GM19351 (cell line): ENCODE results near the gene LCN15.
A peak's percentile ranks its signal among the peaks of the same experiment; 100 is the strongest.
"Not testable (repeated sequence)": the region's sequence is repeated elsewhere in the genome, so short reads cannot be mapped to it uniquely, and the experiment has no call there.

Experiments used
- ATAC-seq: cut with Tn5 transposase; IDR thresholded peaks from one replicate; pipeline ENCODE4 v1.9.1; 2021; ENCODE audit warnings: mild to moderate bottlenecking, moderate library complexity; ENCODE audit not compliant: unreplicated experiment

The LCN15 gene

GRCh38 chr9:136764301-136764891 is at the start of gene LCN15:
LCN15 (minus strand) TSS chr9:136764518; CDS start chr9:136764488, 30 bp downstream.
- no peak for ATAC-seq

- ATAC-seq, result no peak
These were observed 44.5 kb upstream of the LCN15 start for GRCh38 chr9:136808806-136809158.

- ATAC-seq, result peak; percentile 39
These were observed 43.9 kb upstream of the LCN15 start for GRCh38 chr9:136808075-136808805.

- peak; percentile 78 for ATAC-seq
These were observed 43.2 kb upstream of the LCN15 start, which contains the start of gene RABL6 for GRCh38 chr9:136807281-136808074. RABL6 (plus strand) TSS chr9:136807948; CDS start chr9:136808197, 249 bp downstream.

GRCh38 chr9:136806631-136807201 is 42.4 kb upstream of the LCN15 start:
- no peak for ATAC-seq

- ATAC-seq, result no peak
These were observed 41.7 kb upstream of the LCN15 start for GRCh38 chr9:136806067-136806466.

- ATAC-seq, result no peak
These were observed 41.0 kb upstream of the LCN15 start for GRCh38 chr9:136805207-136805740.

GRCh38 chr9:136804509-136805206 is 40.3 kb upstream of the LCN15 start:
- ATAC-seq, result no peak

GRCh38 chr9:136803551-136804508 is 39.5 kb upstream of the LCN15 start:
- no peak for ATAC-seq

- not testable (repeated sequence) for ATAC-seq
These were observed 38.8 kb upstream of the LCN15 start for GRCh38 chr9:136803009-136803550.

- ATAC-seq, result no peak
These were observed 38.0 kb upstream of the LCN15 start for GRCh38 chr9:136802321-136802720.

- no peak for ATAC-seq
These were observed 35.7 kb upstream of the LCN15 start for GRCh38 chr9:136799854-136800657.

- ATAC-seq, result no peak
These were observed 34.9 kb upstream of the LCN15 start for GRCh38 chr9:136799079-136799853.

- no peak for ATAC-seq
These were observed 34.4 kb upstream of the LCN15 start for GRCh38 chr9:136798708-136799078.

GRCh38 chr9:136796775-136797347 is 32.5 kb upstream of the LCN15 start:
- not testable (repeated sequence) for ATAC-seq

- no peak for ATAC-seq
These were observed 32.0 kb upstream of the LCN15 start, which contains the start of gene CCDC183 for GRCh38 chr9:136796238-136796774. CCDC183 (plus strand) TSS chr9:136796338; CDS start chr9:136796398, 60 bp downstream.

GRCh38 chr9:136795000-136795348 is 30.7 kb upstream of the LCN15 start:
- no peak for ATAC-seq
